GM12878 (cell line): ENCODE results near the gene RCCD1. TPM values are rescaled to one million over a fixed set of nuclear protein-coding genes. Genes with fewer than 3 reads are reported as not detected.
A peak's percentile ranks its signal among the peaks of the same experiment; 100 is the strongest.

Source experiments
- BHLHE40 ChIP-seq, 2 experiments: fragments of 450-650 bp in 1 of 2; IDR thresholded peaks; 2 replicates each; pipeline ENCODE4 v1.6.1; 2011 to 2017; ENCODE audit warnings: low read depth in 2 of 2, borderline replicate concordance in 1 of 2, improper control_type of control experiment in 1 of 2, low read length in 1 of 2, mild to moderate bottlenecking in 1 of 2
- CBX5 ChIP-seq: sonication (generic); IDR thresholded peaks from 2 replicates; pipeline ENCODE4 v1.6.1; 2016; ENCODE audit warnings: low read depth, moderate library complexity, mild to moderate bottlenecking, inconsistent platforms
- CREM ChIP-seq: IDR thresholded peaks from 2 replicates; pipeline ENCODE4 v1.6.1; 2014; ENCODE audit warnings: antibody characterized with exemption, low read depth
- JUND ChIP-seq: IDR thresholded peaks from 2 replicates; pipeline ENCODE4 v1.6.1; 2012; ENCODE audit warnings: low read depth, mild to moderate bottlenecking, low read length, improper control_type of control experiment, moderate library complexity
- KLF5 ChIP-seq: fragments of 450-650 bp; IDR thresholded peaks from 2 replicates; pipeline ENCODE4 v1.6.1; 2014; ENCODE audit warnings: mild to moderate bottlenecking; ENCODE audit not compliant: partially characterized antibody
- NFYB ChIP-seq: IDR thresholded peaks from 2 replicates; pipeline ENCODE4 v1.6.1; 2011; ENCODE audit warnings: low read depth, mild to moderate bottlenecking, low read length, improper control_type of control experiment, moderate library complexity; ENCODE audit not compliant: insufficient read depth
- PRDM15 ChIP-seq: fragments of 450-650 bp; formaldehyde crosslinking; IDR thresholded peaks from 2 replicates; pipeline ENCODE4 v1.4.0; 2020; ENCODE audit warnings: mild to moderate bottlenecking, moderate library complexity
- RELA ChIP-seq: fragments of 450-650 bp; IDR thresholded peaks from 2 replicates; pipeline ENCODE4 v1.8.0; 2014; ENCODE audit warnings: borderline replicate concordance; ENCODE audit not compliant: partially characterized antibody
- SMC3 ChIP-seq: IDR thresholded peaks from 2 replicates; pipeline ENCODE4 v1.6.1; 2011; ENCODE audit warnings: low read length, improper control_type of control experiment, borderline replicate concordance
- USF1 ChIP-seq: IDR thresholded peaks from 2 replicates; pipeline ENCODE4 v1.6.1; 2011; ENCODE audit warnings: borderline replicate concordance, low read depth, mild to moderate bottlenecking, moderate library complexity, mixed read lengths, low read length; ENCODE audit not compliant: insufficient read depth; ENCODE audit errors: extremely low read length
- YY1 ChIP-seq: IDR thresholded peaks from 2 replicates; pipeline ENCODE4 v1.6.1; 2011; ENCODE audit warnings: low read depth, mild to moderate bottlenecking, low read length
- ZNF207 ChIP-seq: fragments of 450-650 bp; IDR thresholded peaks from 2 replicates; pipeline ENCODE4 v1.6.1; 2014; ENCODE audit warnings: antibody characterized with exemption, mild to moderate bottlenecking, borderline replicate concordance
- polyA plus RNA-seq, 11 experiments: library from polyadenylated mRNA; depleted of rRNA in 4 of 11; unstranded in 6 of 11; stranded (reverse) in 5 of 11; fragments of >200 nt; fragmentation: Nextera tagmentation in 4 of 11; fragmentation: Illumina TruSeq in 1 of 11; extraction: Ambion mirVana in 4 of 11; extraction: Trizol in 1 of 11; gene quantifications; 1 replicate in 1 of 11; 2 replicates in 10 of 11; pipeline versions ENCODE4 v1.2.1 to v1.2.3, GENCODE V29; 2011 to 2016; ENCODE audit warnings: inconsistent platforms in 2 of 11, missing spikeins in 2 of 11, low read depth in 1 of 11
- total RNA-seq, 4 experiments: library from RNA; depleted of rRNA in 3 of 4; stranded (reverse); fragments of >200 nt in 3 of 4; fragmentation: Illumina TruSeq in 1 of 4; extraction: Trizol in 1 of 4; gene quantifications; 2 replicates each; pipeline versions ENCODE4 v1.2.1 to v1.2.3, GENCODE V29; 2013 to 2021
- TF ChIP-seq, protein P1 (sequence below): IDR thresholded peaks from 2 replicates; pipeline ENCODE4 v1.6.1; 2011; ENCODE audit warnings: mild to moderate bottlenecking, low read depth, low read length, moderate library complexity; ENCODE audit not compliant: insufficient replicate concordance
- TF ChIP-seq, protein P2 (sequence below): fragments of 150-350 bp; IDR thresholded peaks from 2 replicates; pipeline ENCODE4 v1.6.1; 2014; ENCODE audit warnings: mild to moderate bottlenecking, low read depth, low read length
- TF ChIP-seq, protein P3 (sequence below): fragments of 450-650 bp; IDR thresholded peaks from 2 replicates; pipeline ENCODE4 v1.6.1; 2017; ENCODE audit warnings: antibody characterized with exemption, mild to moderate bottlenecking, moderate library complexity
- TF ChIP-seq, protein P4 (sequence below): fragments of 450-650 bp; IDR thresholded peaks from 2 replicates; pipeline ENCODE4 v1.6.1; 2016; ENCODE audit warnings: mild to moderate bottlenecking

RCCD1 gene
- total and polyA plus RNA-seq, 10 of the 15 experiments (the other 5 are each of a cell fraction or from before 2014, with no cell fraction given), result 5.2 to 30.4 (median 20.9) TPM

DNA sequence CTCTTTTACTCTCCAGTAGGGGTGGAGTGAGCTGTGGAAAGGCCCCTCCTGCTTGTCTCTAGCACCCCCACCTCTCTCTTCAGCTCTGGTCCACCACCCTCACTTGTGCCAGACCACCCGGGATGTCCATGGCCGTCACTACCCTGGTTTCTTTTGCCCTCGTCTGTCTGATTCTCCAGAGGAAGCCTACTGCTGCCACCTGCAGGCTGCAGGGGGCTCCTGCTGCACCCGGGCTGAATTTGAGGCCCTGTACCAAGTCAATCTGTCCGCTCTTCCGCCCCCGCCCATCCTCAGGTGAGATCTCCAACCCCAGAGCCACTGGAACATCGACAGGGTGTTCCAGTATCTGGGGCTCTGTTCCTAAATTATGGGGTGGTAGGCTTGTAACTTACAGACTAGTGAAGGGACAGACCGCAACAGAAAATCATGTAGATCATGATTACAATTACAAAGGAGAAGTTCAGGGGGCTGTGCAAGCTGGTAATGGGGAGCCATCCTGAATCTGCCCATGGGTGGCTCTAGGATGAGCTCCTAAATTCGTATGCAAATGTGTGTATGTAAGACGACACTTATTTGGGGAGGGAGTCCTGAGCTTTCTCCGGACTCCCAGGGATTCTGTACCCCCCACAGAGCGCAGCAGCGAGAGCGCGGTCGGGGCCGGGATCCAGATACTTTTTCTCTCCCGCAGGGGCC, 20.3 kb upstream of the RCCD1 start (continued):
- TF ChIP-seq ZNF207 (no peak), PRDM15 (CRISPR knock-in tag) (no peak), RELA (peak; percentile 14), NFYB (no peak), USF1 (no peak), SMC3 (peak; percentile 65), BHLHE40 (IDR thresholded peaks at IDR 0.05; ENCODE audit: borderline replicate concordance in 1 of 2, low read depth in 2 of 2, low read length in 1 of 2) (peak in 1 of 2 experiments; percentile 50; a peak in 2 of 4 replicates), CREM (peak; percentile 29; the same call in 1 of the 2 replicates), KLF5 (peak; percentile 25), CBX5 (no peak), YY1 (peak; percentile 79), JUND (no peak)
- TF ChIP-seq, protein P1, sequence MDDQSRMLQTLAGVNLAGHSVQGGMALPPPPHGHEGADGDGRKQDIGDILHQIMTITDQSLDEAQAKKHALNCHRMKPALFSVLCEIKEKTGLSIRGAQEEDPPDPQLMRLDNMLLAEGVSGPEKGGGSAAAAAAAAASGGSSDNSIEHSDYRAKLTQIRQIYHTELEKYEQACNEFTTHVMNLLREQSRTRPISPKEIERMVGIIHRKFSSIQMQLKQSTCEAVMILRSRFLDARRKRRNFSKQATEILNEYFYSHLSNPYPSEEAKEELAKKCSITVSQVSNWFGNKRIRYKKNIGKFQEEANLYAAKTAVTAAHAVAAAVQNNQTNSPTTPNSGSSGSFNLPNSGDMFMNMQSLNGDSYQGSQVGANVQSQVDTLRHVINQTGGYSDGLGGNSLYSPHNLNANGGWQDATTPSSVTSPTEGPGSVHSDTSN, result no peak
- TF ChIP-seq, protein P2, sequence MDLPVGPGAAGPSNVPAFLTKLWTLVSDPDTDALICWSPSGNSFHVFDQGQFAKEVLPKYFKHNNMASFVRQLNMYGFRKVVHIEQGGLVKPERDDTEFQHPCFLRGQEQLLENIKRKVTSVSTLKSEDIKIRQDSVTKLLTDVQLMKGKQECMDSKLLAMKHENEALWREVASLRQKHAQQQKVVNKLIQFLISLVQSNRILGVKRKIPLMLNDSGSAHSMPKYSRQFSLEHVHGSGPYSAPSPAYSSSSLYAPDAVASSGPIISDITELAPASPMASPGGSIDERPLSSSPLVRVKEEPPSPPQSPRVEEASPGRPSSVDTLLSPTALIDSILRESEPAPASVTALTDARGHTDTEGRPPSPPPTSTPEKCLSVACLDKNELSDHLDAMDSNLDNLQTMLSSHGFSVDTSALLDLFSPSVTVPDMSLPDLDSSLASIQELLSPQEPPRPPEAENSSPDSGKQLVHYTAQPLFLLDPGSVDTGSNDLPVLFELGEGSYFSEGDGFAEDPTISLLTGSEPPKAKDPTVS, result no peak
- TF ChIP-seq, protein P3, sequence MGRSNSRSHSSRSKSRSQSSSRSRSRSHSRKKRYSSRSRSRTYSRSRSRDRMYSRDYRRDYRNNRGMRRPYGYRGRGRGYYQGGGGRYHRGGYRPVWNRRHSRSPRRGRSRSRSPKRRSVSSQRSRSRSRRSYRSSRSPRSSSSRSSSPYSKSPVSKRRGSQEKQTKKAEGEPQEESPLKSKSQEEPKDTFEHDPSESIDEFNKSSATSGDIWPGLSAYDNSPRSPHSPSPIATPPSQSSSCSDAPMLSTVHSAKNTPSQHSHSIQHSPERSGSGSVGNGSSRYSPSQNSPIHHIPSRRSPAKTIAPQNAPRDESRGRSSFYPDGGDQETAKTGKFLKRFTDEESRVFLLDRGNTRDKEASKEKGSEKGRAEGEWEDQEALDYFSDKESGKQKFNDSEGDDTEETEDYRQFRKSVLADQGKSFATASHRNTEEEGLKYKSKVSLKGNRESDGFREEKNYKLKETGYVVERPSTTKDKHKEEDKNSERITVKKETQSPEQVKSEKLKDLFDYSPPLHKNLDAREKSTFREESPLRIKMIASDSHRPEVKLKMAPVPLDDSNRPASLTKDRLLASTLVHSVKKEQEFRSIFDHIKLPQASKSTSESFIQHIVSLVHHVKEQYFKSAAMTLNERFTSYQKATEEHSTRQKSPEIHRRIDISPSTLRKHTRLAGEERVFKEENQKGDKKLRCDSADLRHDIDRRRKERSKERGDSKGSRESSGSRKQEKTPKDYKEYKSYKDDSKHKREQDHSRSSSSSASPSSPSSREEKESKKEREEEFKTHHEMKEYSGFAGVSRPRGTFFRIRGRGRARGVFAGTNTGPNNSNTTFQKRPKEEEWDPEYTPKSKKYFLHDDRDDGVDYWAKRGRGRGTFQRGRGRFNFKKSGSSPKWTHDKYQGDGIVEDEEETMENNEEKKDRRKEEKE, result no peak
- TF ChIP-seq, protein P4, sequence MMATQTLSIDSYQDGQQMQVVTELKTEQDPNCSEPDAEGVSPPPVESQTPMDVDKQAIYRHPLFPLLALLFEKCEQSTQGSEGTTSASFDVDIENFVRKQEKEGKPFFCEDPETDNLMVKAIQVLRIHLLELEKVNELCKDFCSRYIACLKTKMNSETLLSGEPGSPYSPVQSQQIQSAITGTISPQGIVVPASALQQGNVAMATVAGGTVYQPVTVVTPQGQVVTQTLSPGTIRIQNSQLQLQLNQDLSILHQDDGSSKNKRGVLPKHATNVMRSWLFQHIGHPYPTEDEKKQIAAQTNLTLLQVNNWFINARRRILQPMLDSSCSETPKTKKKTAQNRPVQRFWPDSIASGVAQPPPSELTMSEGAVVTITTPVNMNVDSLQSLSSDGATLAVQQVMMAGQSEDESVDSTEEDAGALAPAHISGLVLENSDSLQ, result peak; percentile 39
